ENCODE data around the gene ZNF722.
"Not testable (repeated sequence)": the region's sequence is repeated elsewhere in the genome, so short reads cannot be mapped to it uniquely, and the experiment has no call there.

ZNF722 gene

DNA sequence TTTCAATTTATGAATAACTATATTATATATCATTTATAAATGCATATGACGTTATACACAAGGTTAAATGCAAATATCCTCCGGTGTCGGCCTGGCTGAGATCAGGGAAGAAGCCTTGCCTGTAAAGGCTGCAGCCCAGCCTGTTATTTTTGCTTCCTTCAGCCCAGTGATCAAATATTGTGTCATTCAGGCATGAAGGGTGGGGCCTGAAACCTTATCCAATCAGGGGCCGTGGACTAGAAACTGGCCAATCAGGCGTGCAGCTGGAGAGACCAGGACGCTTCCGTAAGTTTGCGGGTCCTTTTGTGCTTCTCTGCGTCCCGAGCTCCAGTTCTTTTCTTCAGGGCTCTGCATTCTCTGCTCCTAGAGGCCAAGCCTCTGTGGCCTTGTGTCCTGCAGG, at the start of gene ZNF722:
Gene ZNF722, plus strand, starts transcription at position 301 of the 400 bp plus-strand sequence. CDS start 113 bp downstream, outside the sequence.
- DNase-seq = no peak

- DNase-seq = no peak
Measured at GRCh38 chr7:63953181-63953580, 45.5 kb upstream of the ZNF722 start.

DNA sequence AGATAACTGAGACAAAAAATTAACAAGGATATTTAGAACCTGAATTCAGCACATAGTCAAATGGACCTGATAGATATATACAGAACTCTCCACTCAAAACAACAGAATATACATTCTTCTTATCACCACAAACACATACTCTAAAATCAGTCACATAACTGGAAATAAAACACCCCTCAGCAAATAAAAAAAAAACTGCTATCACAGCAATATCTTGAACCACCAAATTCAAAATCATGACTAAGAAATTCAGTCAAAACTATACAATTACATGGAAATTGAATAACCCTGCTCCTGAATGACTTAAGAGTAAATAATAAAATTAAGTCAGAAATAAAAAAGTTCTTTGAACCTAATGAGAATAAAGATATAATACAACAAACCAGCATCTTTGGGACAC, 30.0 kb upstream of the ZNF722 start:
- DNase-seq = no peak

GRCh38 chr7:64015496-64015895, 16.8 kb downstream of the ZNF722 start:
- DNase-seq = not testable (repeated sequence)

DNA sequence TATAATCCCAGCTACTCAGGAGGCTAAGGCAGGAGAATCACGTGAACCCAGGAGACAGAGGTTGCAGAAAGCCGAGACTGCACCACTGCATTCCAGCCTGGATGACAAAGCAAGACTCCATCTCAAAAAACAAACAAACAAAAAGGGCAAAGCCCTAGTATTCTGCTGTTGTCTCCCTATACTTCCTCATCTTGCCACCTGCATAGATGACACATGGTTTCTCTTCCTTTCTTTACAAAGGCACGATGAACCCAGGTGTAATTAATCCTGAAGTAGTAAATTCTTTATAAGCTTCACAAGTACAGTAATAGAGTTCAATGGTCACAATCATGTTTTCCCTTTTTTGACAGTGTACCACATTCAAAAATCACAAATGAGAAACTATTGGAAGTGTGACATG, 36.7 kb downstream of the ZNF722 start:
- DNase-seq = no peak

GRCh38 chr7:64037095-64037494, 38.4 kb downstream of the ZNF722 start:
- DNase-seq = no peak

DNA sequence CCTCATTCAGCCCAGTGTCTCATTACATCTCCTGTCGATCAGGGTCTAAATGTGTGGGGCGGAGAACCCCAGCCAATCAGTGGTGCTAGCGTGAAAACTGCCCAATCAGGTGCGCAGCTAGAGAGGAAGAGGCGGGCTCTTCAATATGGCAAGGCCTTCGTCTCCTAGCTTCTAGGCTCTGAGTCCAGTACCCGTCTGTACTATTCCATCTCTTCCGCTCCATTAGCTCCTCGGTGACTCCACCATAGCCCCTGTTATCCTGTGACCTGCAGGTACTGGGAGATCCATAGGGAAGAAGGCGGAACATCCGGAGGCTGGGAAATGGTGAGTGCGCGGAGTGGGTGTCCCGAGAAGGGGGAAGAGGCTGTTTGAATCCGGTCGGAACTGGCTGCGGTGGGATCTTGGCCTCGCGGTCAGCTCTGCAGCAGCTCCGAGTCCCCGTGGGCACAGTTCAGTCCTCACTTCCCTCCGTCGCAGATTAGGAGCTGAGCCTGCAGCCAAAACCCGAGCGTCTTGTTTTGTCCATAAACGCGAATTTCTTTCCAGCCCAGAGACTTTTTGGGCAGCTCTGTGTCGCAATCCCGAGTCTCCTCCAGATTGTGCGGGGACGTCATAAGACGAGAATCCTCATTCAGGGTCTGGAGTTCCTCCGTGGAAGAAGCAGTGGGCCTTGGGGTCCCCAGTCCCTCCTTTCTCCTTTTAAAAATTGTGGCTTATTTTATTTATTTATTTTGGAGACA, 46.8 kb downstream of the ZNF722 start, which contains the start of gene ZNF727:
Gene ZNF727, plus strand, starts transcription at position 134 of the 740 bp plus-strand sequence. Its CDS starts 188 bp downstream, at position 322.
- peak; percentile 16 for DNase-seq

DNA sequence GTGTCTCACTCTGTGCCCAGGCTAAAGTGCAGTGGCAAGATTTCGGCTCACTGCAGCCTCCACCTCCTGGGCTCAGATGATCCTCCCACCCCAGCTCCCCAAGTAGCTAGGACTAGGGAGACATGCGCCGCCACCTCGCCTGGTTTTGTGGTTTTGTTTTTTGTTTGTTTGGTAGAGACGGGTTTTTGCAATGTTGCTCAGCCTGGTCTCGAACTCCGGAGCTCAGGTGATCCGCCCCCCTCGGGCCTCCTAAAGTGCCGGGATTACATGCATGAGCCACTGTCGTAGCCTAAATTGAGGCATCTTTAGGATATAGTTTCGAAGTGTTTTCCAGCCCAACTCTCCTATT, 47.4 kb downstream of the ZNF722 start:
- no peak for DNase-seq

All from stimulated activated CD4-positive, alpha-beta T cell treated with anti-CD3 and anti-CD28 coated beads, Interleukin-12 subunit alpha, Interleukin-12 subunit beta, amount 100 ng/mL, for 4 hours (primary cell).